ENCODE measurements around the gene ARHGAP21. TPM values are rescaled to one million over a fixed set of nuclear protein-coding genes. Genes with fewer than 3 reads are reported as not detected.
A peak's percentile ranks its signal among the peaks of the same experiment; 100 is the strongest.

Gene ARHGAP21
- total and polyA plus RNA-seq, 2 experiments from 2014 or later = 15.3 to 44.5 TPM

DNA sequence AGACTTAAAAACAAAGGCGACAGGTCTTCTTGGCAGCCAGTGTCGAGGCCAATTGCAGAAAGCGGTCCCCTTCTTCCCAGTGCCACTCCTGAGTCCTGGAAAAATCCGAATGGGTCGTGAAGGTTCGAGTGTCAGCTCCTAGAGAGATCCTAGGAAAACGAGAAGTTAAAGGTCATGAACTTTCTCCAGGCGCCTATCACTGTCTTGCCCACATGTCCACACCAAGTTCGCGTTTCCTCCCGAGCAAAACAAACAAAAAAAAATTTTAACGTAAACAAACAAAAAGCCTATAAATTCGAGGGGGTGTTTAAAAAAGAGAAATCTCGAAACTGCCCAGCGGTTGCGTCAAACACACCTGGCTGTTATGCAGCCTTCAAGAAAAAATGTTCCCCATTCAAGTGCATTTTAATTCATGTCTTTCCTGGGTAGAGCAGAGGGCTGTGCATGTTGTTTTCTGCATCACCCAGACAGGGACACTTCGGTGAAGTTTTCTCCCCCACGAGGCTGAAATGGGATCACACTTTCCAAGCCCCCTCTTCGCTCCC, 1.5 kb downstream of the ARHGAP21 start:
- H2AFZ ChIP-seq = no peak overlapping the region
- H3K79me2 ChIP-seq (replicated peaks; ENCODE audit: insufficient read depth) = peaks cover 51% of the 10 kb centered on the region
- Mint-ChIP-seq H3K36me3 (ENCODE audit: low read depth) (no peaks in the 10 kb centered on the region; the same call in 2 of the 3 replicates), H3K9me3 (no peaks in the 10 kb centered on the region; the same call in 2 of the 3 replicates), H3K27me3 (ENCODE audit: insufficient read depth, low read depth, poor library complexity) (peaks cover 28% of the 10 kb centered on the region), H3K4me1 (peaks cover 21% of the 10 kb centered on the region), H3K4me3 (peak overlapping the region; percentile 83), H3K27ac (no peak overlapping the region)
- 0 out of 2 replicates have a peak, but pooled peaks cover 4% of the 10 kb centered on the region for H3F3A ChIP-seq (replicated peaks; ENCODE audit: low read depth)
- peaks cover 51% of the 10 kb centered on the region for H3K4me1 ChIP-seq (ENCODE audit: insufficient read depth)
- H3K36me3 ChIP-seq (ENCODE audit: insufficient read depth) = no peaks in the 10 kb centered on the region
- peaks cover 60% of the 10 kb centered on the region for H3K27me3 ChIP-seq (ENCODE audit: insufficient read depth)
- H3K4me3 ChIP-seq = peak overlapping the region; percentile 69
- no peak for TF ChIP-seq POLR2AphosphoS5 (IDR thresholded peaks at IDR 0.05; ENCODE audit: low read depth)
- TF ChIP-seq STAT1 (IDR thresholded peaks at IDR 0.05; ENCODE audit: unreplicated experiment) = no peak
- no peak overlapping the region for H3K27ac ChIP-seq (ENCODE audit: low read depth)
- DNase-seq (ENCODE audit: low spot score) (peak; percentile 23), ATAC-seq (no peak)
- H3K4me2 ChIP-seq = peak overlapping the region; percentile 93
- peaks cover 9% of the 10 kb centered on the region; the same call in 1 of the 2 replicates for H4K20me1 ChIP-seq (replicated peaks; ENCODE audit: insufficient read depth)
- H3K9me2 ChIP-seq (ENCODE audit: insufficient read depth) = no peaks in the 10 kb centered on the region

DNA sequence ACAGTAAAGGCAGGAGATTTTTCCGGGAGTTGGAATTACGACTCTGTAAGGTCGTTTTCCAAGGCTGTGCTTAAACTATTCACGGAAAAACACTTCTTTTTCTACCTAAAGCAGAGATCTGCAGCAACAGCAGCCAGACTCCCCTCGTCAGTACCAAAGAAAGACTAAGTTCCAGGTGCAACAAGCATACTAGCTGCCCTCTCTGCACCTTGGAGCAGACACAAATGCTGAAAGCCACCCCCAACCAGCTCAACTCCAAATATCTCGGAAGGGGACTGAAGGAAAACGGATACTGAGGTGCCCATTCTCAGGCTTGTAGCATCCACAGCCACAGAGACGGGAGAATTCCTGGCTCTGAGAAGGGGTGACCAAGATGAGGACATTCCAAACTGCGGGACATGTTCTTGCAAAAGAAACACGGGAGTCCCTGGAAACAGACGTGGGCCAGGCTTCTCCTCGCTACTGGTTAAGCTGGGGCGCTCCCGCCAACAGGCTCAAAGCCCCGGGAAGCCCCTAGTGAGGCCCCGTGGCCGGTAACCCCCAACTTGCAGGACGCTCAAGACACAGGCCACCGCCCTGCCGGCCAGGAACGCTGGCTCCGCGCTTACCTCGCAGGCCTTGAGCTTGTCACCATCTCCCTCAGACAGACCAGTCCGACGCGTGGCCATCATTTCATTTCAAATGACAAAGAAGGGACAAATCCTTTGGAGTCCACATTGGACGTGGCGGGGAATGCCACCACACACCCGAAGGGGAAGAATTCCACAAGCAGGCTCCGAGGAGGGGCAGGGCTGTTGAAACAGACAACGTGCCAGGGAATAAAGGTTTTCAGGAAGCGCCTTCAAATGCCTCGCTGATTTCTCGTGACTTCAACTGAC, 2.2 kb downstream of the ARHGAP21 start:
- ATAC-seq = peak; percentile 11
- Histone ChIP-seq H2AFZ (no peak overlapping the region), H3K27ac (ENCODE audit: low read depth) (no peak overlapping the region), H3K4me2 (peak overlapping the region; percentile 93), H3K9me2 (ENCODE audit: insufficient read depth) (no peaks in the 10 kb centered on the region), H3K4me1 (ENCODE audit: insufficient read depth) (peaks cover 58% of the 10 kb centered on the region), H4K20me1 (replicated peaks; ENCODE audit: insufficient read depth) (peaks cover 13% of the 10 kb centered on the region; the same call in 1 of the 2 replicates), H3K79me2 (replicated peaks; ENCODE audit: insufficient read depth) (peaks cover 58% of the 10 kb centered on the region), H3K4me3 (peak overlapping the region; percentile 69), H3F3A (replicated peaks; ENCODE audit: low read depth) (0 out of 2 replicates have a peak, but pooled peaks cover 4% of the 10 kb centered on the region), H3K27me3 (ENCODE audit: insufficient read depth) (peaks cover 66% of the 10 kb centered on the region), H3K36me3 (ENCODE audit: insufficient read depth) (no peaks in the 10 kb centered on the region)
- no peaks in the 10 kb centered on the region; the same call in 2 of the 3 replicates for H3K36me3 Mint-ChIP-seq (ENCODE audit: low read depth)
- peaks cover 18% of the 10 kb centered on the region for H3K4me1 Mint-ChIP-seq
- H3K27ac Mint-ChIP-seq = no peak overlapping the region
- peak overlapping the region; percentile 83 for H3K4me3 Mint-ChIP-seq
- no peaks in the 10 kb centered on the region; the same call in 2 of the 3 replicates for H3K9me3 Mint-ChIP-seq
- peaks cover 26% of the 10 kb centered on the region for H3K27me3 Mint-ChIP-seq (ENCODE audit: insufficient read depth, low read depth, poor library complexity)
- peak; percentile 59 for DNase-seq (ENCODE audit: low spot score)
- TF ChIP-seq NANOG (IDR thresholded peaks at IDR 0.05; ENCODE audit: borderline replicate concordance) (no peak), JUNB (IDR thresholded peaks at IDR 0.05; ENCODE audit: unreplicated experiment) (no peak), EZH2 (IDR thresholded peaks at IDR 0.05; ENCODE audit: low read depth, unreplicated experiment) (no peak), CREB1 (CRISPR knock-in tag; IDR thresholded peaks at IDR 0.05; ENCODE audit: low read depth) (no peak), ZNF114 (CRISPR knock-in tag; IDR thresholded peaks at IDR 0.05) (no peak), ZNF331 (CRISPR knock-in tag; IDR thresholded peaks at IDR 0.05; ENCODE audit: low read depth) (no peak), EZH2phosphoT487 (IDR thresholded peaks at IDR 0.05; ENCODE audit: unreplicated experiment) (no peak)
- TF ChIP-seq, protein P1, sequence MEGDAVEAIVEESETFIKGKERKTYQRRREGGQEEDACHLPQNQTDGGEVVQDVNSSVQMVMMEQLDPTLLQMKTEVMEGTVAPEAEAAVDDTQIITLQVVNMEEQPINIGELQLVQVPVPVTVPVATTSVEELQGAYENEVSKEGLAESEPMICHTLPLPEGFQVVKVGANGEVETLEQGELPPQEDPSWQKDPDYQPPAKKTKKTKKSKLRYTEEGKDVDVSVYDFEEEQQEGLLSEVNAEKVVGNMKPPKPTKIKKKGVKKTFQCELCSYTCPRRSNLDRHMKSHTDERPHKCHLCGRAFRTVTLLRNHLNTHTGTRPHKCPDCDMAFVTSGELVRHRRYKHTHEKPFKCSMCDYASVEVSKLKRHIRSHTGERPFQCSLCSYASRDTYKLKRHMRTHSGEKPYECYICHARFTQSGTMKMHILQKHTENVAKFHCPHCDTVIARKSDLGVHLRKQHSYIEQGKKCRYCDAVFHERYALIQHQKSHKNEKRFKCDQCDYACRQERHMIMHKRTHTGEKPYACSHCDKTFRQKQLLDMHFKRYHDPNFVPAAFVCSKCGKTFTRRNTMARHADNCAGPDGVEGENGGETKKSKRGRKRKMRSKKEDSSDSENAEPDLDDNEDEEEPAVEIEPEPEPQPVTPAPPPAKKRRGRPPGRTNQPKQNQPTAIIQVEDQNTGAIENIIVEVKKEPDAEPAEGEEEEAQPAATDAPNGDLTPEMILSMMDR (conservative IDR thresholded peaks at IDR 0.05; ENCODE audit: low read depth in 2 of 2) = no peak
- TF ChIP-seq, protein P2, sequence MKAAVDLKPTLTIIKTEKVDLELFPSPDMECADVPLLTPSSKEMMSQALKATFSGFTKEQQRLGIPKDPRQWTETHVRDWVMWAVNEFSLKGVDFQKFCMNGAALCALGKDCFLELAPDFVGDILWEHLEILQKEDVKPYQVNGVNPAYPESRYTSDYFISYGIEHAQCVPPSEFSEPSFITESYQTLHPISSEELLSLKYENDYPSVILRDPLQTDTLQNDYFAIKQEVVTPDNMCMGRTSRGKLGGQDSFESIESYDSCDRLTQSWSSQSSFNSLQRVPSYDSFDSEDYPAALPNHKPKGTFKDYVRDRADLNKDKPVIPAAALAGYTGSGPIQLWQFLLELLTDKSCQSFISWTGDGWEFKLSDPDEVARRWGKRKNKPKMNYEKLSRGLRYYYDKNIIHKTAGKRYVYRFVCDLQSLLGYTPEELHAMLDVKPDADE (IDR thresholded peaks at IDR 0.05) = no peak

Measured in GM23338 (cell line).